Stimulated activated CD8-positive, alpha-beta memory T cell treated with anti-CD3 and anti-CD28 coated beads, Interleukin-15, amount 100 ng/mL, for 48 hours (primary cell): Measurements from ENCODE around the gene CXXC1.
"Not testable (repeated sequence)": the region's sequence is repeated elsewhere in the genome, so short reads cannot be mapped to it uniquely, and the experiment has no call there.

Source experiments
- DNase-seq, 2 donors: peaks; one replicate each; pipeline ENCODE4 v3.0.0-alpha.2; 2020; ENCODE audit warnings: low read depth in 2 of 2

Gene CXXC1

DNA sequence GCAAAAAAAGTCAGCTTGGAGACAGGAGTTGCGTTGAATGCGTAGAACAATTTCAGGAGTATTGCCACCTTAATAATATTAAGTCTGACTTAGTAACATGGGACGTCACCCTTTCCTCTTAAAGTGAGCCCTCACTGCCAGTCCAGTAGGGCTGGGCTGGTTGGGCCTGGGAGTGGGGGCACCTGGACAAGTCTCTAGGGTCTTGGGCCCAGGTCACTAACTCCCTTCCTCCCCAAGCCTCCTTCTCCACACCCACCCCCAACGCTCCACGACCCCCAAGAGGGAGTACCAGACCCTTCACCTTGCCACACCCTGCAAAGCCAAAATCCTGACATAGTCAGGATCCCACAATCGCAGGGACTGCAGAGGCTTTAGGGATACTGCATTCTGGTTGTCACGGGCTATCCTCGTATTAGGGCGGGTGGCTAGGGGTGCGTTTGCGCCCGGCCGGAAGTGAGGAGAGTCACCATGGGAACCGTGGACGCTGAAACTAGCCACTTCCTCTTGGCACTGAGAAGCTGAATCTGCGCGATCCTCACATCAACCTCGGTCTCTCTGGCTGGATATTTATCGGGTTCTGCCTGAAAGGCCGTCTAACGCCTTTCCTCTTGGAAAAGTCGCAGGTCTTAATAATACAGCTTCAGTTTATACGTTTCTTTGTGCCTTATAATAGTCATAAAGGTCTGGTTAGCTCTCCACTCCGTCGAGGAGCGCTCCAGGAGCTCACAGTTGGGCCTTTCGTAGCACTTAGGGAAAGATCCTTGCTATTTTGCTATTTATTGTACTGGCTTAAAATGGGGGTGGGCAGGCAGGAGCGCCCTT lies 10.3 kb upstream of the CXXC1 start:
- peak; percentile 52 to 62 for DNase-seq

DNA sequence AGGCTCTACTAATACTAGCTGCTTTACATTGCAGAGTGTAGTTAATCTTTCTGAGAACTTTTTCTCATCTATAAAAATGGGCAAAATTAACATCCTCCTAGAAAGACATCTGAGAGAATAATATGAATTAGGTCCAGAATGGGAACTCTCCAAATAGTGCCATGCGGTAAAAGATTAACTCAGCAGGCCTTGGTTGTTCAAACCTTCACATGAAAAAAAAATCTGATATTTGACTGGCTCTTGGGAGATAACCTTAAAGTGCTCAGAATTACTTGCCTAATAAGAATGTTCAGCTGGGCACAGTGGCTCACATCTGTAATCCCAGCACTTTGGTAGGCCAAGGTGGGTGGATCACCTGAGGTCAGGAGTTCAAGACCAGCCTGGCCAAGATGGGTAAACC lies 5.5 kb upstream of the CXXC1 start:
- DNase-seq: no peak

DNA sequence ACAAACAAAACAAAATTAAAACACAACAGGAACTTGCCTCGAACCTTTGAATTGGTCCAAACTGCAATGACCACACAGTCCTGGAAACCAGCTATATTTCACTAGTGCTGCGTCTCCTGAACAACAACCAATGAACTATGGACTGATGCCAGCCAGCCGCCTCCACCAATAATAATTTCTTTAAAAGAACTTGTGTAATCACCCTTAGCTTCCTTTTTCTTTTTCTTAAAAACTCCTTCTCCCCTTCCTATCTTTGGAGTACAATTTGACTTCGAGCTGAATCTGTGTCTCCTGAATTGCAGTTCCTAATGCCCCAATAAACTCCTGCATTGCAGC lies 1.6 kb upstream of the CXXC1 start:
- no peak for DNase-seq

DNA sequence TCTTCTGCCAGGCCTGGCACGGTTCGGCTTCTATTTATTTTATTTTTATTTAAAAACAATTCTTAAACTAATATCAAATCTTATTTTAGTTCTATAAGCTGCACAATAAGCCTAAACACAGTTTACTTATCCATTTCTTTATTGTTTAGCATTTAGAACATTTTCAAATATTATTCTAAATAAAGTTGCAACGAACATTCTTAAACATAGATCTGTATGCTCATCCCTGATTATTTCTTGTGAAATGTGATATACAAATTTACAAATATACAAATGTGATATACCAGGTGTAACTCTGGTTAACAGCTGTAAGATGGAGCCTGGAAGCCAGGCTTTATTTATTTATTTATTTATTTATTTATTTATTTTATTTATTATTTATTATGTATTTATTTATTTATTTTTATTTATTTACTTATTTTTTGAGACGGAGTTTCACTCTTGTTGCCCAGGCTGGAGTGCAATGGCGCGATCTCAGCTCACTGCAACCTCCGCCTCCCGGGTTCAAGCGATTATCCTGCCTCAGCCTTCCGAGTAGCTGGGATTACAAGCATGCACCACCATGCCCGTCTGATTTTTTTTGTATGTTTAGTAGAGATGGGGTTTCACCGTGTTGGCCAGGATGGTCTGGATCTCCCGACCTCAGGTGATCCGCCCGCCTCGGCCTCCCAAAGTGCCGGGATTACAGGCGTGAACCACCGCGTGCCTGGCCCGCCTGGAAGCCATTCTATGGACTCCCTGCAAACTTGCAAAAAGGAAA lies 1.0 kb upstream of the CXXC1 start:
- DNase-seq: not testable (repeated sequence)

DNA sequence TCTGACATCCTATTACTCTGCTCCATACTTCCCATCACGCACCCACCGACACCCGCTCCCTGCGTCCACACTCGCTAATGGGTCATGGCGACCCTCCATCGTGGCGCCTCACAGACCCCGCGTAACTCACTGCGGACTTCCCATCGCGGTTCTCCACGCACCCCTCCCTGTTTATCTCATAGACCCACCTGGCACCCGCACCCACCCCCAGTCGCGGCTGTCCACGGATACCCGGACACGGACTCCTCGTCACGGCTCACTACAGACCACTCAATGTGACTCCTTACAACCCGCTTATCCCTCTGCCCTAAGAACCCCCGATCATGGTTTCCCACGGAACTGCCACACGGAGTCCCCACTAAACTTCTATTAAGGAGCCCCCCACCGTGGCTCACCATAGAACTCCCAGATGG lies 458 bp downstream of the CXXC1 start:
- DNase-seq: no peak

DNA sequence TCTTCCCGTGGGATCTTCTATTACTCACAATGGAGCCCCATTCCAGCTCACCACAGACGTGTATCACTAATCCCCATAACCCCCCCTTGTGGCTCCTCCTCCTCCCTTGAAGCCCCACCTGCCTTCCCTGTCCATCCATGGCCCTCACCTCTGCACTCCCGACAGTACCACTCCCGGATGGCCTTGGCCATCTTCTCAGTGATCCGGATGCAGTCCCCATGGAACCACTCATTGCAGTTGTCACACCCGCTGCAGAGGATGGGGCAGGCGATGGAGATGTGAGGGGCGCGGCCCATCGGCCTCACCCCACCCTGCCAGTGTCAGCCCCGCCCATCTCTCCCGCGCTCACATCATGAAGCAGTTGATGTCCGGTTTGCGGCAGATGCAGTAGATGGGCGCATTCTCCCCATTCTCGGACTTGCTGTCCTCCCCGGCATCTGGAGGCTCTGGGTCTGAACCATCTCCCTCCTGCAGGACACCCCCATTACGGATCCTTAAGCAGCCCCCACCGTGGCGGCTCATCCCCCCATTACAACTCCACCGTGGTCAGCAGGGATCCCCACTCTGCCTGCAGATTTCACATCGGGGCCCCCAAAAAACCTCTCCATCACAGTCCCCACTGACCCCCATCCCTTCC lies 983 bp downstream of the CXXC1 start:
- DNase-seq: peak; percentile 27 to 35

DNA sequence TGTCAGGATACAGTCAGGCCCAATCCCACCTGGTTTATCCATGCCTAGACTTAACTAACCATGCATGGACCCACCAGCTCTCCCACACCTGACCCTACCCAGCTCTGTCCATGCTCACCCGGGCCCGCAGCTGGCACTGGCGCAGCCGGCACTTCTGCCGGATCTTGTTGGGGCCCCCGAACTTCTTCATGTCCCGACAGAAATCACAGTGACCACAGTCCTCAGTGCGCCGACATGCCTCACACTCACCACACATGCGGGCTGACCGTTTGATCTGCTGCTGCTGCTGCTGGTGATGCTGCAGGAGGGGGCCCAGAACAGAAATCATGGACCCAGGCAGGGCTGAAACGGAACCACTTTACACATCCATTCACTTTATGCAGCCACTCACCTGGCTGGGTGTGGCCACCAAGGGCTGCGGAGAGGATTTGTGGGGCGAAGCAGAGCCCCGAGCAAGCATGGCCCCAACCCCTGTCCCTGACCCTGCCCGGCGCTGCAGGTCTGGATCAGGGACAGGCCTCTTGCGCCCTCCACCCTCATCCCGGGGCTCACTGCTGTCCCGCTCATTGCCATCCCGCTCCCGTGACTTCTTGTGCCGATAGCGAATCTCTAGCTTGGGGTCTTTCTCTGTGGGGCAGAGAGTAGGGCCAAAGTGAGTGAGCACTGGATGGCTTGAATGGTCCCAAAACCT lies 1.7 kb downstream of the CXXC1 start:
- no peak for DNase-seq

DNA sequence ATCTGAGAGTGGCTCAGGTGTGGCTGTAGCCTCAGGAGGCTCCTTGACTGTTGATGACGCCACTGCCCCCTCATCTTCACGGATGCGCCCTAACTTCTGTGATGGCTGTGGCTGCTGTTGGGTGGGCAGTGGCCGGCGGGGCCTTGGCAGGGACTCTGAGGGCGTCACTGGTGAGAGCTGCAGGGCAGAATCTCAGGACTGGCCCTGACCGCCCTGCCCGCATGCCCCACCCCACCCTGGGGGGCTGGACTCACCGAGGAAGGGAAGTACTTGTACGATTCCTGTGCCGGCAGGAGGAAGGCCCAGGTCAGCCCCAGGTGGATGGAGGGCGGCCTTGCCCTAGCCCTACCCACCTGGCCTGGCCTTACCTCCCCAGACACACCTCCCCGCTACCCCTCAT lies 2.4 kb downstream of the CXXC1 start:
- no peak for DNase-seq

DNA sequence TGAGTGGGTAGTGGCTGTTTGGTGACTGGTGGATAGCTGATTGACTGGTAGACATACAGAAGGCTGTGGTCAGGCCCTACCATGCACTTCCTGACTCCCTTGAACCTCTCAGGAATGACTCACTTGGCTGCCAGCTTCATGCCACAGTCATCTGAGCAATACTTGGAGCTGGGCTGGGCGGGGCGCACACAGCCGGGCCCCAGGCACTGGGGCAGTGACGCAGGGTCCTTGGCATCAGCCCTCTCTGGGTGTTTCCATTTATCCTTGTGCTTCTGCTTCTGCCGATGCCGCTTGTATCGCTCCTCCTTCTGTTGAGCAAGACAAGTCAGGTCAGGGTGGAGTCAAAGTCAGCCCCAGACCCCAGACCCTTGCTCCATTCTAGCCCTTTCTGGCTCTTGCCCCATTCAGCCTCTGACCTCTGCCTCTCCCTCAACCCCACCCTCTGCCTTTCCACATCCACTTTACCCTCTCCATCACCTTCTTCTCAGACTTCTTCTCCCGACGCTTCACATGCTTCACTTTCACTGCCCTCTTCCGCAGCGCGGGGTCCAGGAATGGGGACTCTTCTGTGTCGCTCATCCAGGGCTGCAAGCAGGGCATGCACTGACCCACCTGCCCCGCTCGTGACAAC lies 3.1 kb downstream of the CXXC1 start:
- no peak for DNase-seq

DNA sequence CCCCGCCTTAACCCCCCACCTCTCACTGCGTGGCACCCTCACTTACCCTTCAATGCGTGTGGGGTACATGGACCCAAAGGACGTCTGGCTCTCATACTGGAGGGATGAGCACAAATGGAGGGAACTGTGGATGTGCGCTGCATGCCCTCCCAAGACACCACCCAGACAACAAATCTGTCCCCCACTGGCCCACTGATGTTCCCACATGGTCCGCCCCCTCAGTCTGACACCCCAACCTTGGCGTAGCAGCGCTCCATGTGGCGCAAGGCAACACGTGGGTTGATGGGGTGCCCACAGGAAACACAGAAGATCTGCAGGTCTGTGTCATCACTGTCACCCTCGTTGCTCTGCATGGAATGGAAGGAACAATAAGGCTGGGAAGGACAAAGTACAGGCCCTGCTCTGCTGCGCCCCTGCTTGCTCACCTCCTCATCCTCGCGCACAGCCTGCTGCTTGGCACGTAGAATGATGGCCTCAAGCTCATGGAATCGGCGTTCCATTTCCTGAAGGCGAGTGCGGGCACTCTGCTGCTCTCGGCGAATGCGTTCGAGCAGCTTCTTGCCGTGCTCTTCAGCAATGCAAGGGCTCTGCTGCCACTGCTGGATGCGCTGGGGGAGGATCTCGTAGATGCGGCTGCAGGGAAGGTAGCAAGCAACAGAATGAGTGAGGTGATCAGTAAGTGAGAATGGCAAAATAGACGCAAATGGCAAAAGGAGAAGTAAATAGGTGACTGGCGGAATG lies 3.9 kb downstream of the CXXC1 start:
- DNase-seq: no peak

DNA sequence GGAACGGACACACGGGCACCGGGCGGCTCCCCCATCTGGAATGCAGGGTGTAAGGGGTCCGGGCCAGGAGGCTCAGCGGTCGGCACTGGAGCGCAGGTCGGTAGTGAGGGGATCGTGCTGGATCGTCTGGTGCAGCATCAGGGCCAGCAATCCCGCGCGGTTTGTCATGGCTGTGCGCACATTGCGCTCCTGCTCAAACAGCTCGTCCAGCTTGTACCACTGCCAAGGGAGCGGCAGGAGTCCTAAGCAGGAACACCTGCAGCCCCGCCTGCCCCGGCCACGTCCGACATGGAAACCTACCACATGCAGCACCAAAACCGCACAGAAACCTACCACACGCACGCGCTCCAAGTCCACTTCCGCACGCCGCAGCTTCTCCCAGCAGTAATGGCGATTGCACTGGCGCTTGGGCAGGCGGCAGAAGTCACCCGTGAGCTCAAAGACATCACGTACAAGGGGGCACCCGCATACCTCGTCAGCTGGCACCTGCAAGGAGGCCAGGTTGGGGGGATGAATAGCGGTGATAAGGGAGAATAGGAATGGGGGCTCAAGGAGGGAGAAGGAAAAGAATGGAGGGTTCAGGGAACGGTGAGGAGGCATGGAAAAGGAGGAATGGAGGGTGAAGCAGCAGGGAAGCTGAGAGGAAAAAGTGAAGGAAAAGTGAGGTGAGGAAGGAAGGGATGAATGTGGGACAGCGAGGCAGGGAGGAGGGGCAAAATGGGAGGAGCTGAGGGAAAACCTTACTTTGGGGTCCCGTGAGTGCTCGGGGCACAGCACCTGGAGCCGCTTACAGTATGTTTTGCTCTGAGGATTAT lies 4.8 kb downstream of the CXXC1 start:
- DNase-seq: no peak

DNA sequence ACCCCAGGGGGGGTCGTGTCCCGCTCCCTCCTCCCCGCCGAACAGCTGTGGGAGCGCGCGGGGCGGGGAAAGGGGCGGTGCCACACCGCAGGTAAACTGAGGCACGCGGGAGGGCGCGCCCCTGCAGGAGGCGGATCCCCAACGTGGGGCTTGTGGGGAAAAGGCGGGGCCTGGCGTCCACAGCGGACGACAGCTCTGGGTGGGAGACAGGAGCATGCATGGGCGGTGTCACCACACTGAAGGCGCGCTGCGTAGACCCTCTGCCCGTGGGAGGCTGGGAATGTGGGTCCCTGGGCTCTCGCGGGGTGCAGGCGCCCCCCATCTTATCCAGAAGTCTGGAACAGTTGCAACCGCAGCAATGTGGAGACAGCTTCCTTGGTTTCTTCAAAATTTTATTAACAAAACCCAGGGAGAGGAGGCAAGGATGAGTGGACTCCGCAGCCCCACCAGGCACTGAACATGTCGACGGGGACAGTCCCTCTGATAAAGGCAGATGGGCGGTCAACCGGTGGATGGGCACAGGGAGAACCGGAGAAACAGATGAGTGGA lies 5.4 kb downstream of the CXXC1 start:
- no peak for DNase-seq

DNA sequence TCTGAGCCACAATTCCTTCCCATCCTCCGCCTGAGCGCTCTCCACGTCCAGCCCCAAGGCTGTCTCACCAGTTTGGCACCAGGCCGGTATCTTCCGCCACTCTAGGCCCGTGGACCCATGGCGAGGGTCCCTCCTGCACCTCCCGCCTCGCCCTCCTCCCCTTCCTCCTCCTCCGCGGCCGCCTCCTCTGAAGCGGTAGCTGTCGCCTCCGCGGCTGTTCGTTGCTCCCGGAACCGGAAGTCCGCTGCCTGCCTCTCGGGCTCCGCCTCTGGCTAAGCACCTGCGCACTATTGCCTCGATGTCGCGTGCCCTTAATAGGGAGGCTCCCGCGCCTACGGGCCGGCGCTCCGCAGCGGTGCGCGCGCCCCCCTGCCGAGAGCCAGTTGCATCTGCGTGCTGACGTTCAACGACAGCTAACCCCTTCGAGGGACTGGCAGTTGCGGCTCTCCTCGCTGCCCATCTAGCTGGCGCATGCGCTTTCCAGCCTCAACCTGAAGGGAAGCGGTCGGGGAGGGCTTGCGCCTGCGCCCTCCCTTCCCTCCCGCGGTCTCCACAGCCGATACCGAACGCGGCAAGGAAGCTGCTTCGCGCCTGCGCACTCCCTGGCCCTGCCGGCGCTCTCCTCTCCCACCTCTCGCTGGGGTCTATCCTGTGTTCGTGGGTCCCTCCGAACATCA lies 6.1 kb downstream of the CXXC1 start, which contains the start of gene MBD1:
TSS of gene MBD1 (minus strand) at position 229 of the 677 bp plus-strand sequence. CDS start 1,531 bp downstream, outside the sequence.
- DNase-seq: peak; percentile 91 to 94

DNA sequence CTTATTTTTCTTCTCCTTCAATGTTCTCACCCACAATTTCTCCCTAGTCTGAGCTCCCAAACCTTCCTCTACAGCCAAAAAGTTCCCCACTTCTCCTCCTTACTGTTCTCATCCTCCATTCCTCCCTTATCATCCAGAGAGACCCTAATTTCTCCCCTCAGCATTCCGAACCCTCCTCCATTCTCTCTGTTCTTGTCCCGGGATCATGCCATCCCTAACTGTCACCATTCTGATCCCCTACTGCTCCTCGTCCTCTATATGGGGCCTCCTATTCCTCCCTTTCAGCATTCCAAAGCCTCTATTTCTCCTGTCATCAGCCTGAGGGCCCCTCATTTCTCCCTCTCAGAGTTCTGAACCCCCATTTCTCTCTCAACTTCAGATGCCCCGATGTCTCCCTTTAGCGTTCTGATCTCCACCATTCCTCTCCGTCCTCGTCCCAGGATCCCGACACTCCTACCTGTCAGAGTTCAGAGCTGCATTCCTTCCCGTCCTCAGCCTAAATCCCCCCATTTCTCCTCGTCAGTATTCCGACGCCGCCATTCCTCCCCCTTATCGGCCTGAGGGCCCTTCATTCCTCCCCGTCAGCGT lies 6.7 kb downstream of the CXXC1 start:
- no peak for DNase-seq

DNA sequence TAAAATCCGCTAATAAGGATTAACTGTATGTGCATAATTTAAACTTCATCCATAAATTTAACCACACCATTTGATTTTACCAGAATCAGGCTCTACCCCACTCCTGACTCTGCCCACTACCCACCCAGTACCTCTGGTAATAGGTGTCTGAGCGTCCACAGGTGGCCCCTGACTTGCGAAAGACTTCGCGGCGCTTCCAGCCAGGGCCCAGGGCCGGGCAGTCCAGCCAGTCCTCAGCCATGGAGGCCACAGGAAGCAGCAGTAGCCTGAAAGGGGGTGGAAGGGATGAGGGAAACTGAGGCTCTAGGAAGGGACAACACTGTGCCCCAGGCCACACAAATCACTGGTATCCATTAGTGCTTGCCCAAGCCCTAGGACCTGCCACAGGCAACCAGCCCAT lies 7.7 kb downstream of the CXXC1 start:
- DNase-seq: no peak

DNA sequence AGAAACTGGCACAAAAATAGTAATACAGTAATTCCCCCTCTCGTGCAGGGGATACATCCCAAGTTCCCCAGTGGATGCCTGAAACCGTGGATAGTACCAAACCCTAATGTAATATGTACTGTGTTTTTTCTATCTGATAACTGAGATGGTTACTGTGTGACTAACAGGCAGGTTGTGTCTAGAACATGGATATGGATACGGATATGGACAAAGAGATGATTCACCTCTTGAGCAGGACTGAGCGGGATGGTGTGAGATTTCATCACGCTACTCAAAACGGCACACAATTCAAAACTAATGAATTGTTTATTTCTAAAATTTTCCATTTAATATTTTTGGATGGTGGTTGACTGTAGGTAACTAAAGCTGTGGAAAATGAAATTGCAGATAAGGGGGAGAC lies 9.6 kb downstream of the CXXC1 start:
- DNase-seq: no peak

DNA sequence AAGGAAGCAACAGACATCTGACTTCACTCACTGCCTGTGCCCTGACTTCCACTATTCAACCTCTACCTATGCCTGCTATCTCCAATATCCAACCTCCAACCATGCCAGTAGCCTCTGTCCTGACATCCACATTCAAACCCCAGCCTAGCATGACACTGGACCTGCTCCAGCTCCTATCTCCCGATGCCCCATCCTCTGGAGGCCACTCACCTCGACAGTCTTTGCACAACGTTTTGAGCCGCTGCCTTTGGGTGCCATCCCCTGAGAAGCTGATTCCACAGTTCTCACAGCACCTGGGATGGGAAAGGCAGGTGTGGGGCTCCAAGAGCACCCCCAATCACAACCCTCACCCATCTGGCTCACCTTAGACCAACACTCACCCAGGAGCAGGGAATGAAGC lies 11.0 kb downstream of the CXXC1 start:
- no peak for DNase-seq

DNA sequence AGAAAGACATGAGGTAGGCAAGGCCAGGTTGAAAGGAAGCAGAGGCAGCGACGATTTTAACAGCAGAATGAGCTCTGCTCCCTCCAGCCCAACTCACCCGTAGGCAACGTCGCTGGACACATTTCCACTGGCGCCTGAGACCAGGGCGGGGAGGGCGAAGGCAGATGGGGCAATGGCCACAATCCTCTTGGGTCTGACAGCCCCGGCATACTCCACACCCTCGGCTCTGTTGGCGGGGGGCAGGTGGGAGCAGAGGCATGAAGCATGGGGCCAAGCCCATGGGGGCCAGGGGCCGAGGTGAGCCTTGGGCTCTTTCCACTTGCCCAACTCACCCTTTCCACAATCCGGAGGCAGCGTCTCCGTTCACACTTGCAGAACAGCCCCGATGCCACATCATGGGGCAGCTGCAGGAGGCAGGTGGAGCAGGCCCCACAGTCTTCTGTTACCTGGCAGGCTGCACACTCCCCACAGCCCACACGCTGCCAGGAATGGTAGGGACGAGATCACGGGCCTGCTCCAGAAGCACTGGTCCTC lies 11.9 kb downstream of the CXXC1 start:
- DNase-seq: no peak

DNA sequence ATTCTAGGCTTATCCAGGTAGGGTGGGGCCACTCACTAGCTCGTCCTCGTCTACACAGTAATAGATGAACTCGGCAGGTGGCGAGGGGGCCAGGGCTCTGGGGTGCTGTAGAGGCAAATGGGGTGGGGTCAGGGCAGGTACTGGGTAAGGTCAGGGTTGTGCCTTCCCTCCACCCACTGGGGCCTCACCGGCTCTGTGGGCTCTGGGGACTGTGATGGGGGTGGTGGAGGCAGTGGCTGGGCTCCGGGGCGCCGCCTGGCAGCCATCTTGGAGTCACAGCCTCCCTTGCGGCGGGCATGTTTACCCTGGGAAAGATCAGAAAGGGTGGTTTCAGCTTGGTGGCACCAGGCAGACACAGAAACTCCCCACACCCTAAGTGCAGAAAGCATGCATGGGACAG lies 12.6 kb downstream of the CXXC1 start:
- no peak for DNase-seq
